Measurements from ENCODE around the gene PEAK3. TPM values are rescaled to one million over a fixed set of nuclear protein-coding genes. Genes with fewer than 3 reads are reported as not detected.

The PEAK3 gene
- total and polyA plus RNA-seq, 9 of the 15 experiments (the other 6 are each of a cell fraction or from before 2014, with no cell fraction given) = 0.07 to 0.40 TPM; not detected in 7

- TF ChIP-seq STAT6 (CRISPR knock-in tag; IDR thresholded peaks at IDR 0.05) (no peak), NFRKB (IDR thresholded peaks at IDR 0.05; ENCODE audit: low read depth) (no peak), ZNF24 (IDR thresholded peaks at IDR 0.05) (no peak), SIX5 (IDR thresholded peaks at IDR 0.05; ENCODE audit: borderline replicate concordance in 1 of 2, insufficient read depth in 1 of 2, low read depth in 1 of 2, low read length in 2 of 2) (peak; percentile 79 to 80; a peak in 3 of 4 replicates), KLF16 (IDR thresholded peaks at IDR 0.05) (peak; percentile 39; the same call in 1 of the 2 replicates), KAT8 (IDR thresholded peaks at IDR 0.05; ENCODE audit: low read depth) (no peak), POLR3G (IDR thresholded peaks at IDR 0.05; ENCODE audit: extremely low read depth, insufficient read length, insufficient replicate concordance) (no peak), NFIX (CRISPR knock-in tag; IDR thresholded peaks at IDR 0.05; ENCODE audit: low read depth) (no peak), BCLAF1 (IDR thresholded peaks at IDR 0.05; ENCODE audit: borderline replicate concordance in 1 of 2, control insufficient read depth in 1 of 2, low read depth in 2 of 2, low read length in 1 of 2) (no peak), ZBTB9 (CRISPR knock-in tag; IDR thresholded peaks at IDR 0.05) (peak; percentile 92), TARDBP (IDR thresholded peaks at IDR 0.05) (peak; percentile 52; the same call in 1 of the 2 replicates), ZNF583 (CRISPR knock-in tag; IDR thresholded peaks at IDR 0.05) (no peak), POLR2H (tag; IDR thresholded peaks at IDR 0.05; ENCODE audit: low read depth) (peak; percentile 66; the same call in 1 of the 2 replicates), ZNF232 (CRISPR knock-in tag; IDR thresholded peaks at IDR 0.05) (no peak), SRSF3 (IDR thresholded peaks at IDR 0.05; ENCODE audit: insufficient read depth, low read length) (no peak), IRF2 (CRISPR knock-in tag; IDR thresholded peaks at IDR 0.05) (no peak), MEIS2 (IDR thresholded peaks at IDR 0.05; ENCODE audit: partially characterized antibody) (peak; percentile 9), PRMT5 (CRISPR knock-in tag; IDR thresholded peaks at IDR 0.05) (no peak), PYGO2 (tag; IDR thresholded peaks at IDR 0.05) (no peak)
Measured at GRCh38 chr19:2273356-2274184, 8.4 kb downstream of the PEAK3 start (continued).
